Endothelial cell of umbilical vein (primary cell): Measurements from ENCODE around the gene EML6. TPM values are rescaled to one million over a fixed set of nuclear protein-coding genes. Genes with fewer than 3 reads are reported as not detected.

Experiments
- BruUV-seq: library from RNA; stranded (reverse); fragments of 400-500 nt; replicated peaks from 2 replicates; lab custom pipeline; 2021; lab: Mats Ljungman, UMichigan
- CTCF ChIA-PET: fragments of 300-600, 350-600 bp; sonication (Branson Sonifier 250); formaldehyde crosslinking; loops from one replicate; lab custom pipeline; 2021; ENCODE audit warnings: antibody characterized with exemption, inconsistent platforms; lab: Charles Lee
- POLR2A ChIA-PET: fragments of 300-600, 350-600 bp; sonication (Branson Sonifier 250); formaldehyde crosslinking; loops from one replicate; lab custom pipeline; 2021; ENCODE audit warnings: antibody characterized with exemption, inconsistent platforms; lab: Charles Lee
- DNase-seq: peaks from one replicate; pipeline ENCODE4 v3.0.0-alpha.2; 2011; ENCODE audit warnings: low read depth, low spot score
- FAIRE-seq: peaks from 2 replicates; lab custom pipeline; 2011; peaks lifted over from hg19 to GRCh38; lab: Jason Lieb, UNC
- H2AFZ ChIP-seq: 2 replicates; pipeline ENCODE4 v1.6.0; 2012; ENCODE audit warnings: low read depth, low read length, control low read depth, inconsistent platforms
- H3K27ac ChIP-seq: 2 replicates; pipeline ENCODE4 v1.5.1; 2011; ENCODE audit warnings: low read depth, mild to moderate bottlenecking, control low read depth, low read length, moderate library complexity; ENCODE audit not compliant: insufficient read depth
- H3K27me3 ChIP-seq, 2 experiments: 2 replicates each; pipeline versions ENCODE4 v1.6.0 to v1.6.1; 2011; ENCODE audit warnings: low read length in 2 of 2, mixed read lengths in 1 of 2; ENCODE audit not compliant: control insufficient read depth in 2 of 2, insufficient read depth in 2 of 2
- H3K36me3 ChIP-seq, 2 experiments: 2 replicates in 1 of 2; 3 replicates in 1 of 2; pipeline ENCODE4 v1.5.1; 2011; ENCODE audit warnings: low read length in 2 of 2, mild to moderate bottlenecking in 1 of 2, moderate library complexity in 1 of 2; ENCODE audit not compliant: control insufficient read depth in 2 of 2, insufficient read depth in 2 of 2; ENCODE audit errors: extremely low read depth in 1 of 2
- H3K4me1 ChIP-seq: 3 replicates; pipeline ENCODE4 v1.5.1; 2011; ENCODE audit warnings: mild to moderate bottlenecking, low read length; ENCODE audit not compliant: control insufficient read depth, insufficient read depth; ENCODE audit errors: extremely low read depth
- H3K4me2 ChIP-seq: 2 replicates; pipeline ENCODE4 v1.6.1; 2011; ENCODE audit warnings: low read length, control low read depth, mixed read lengths; ENCODE audit not compliant: insufficient read depth
- H3K4me3 ChIP-seq, 3 experiments: fragments of 200-600 bp in 1 of 3; sonication (generic), shearing (Covaris generic) in 1 of 3; replicated peaks in 1 of 3; 2 replicates each; pipeline ENCODE4 v1.5.1; 2011 to 2016; ENCODE audit warnings: control low read depth in 3 of 3, low read length in 3 of 3, mild to moderate bottlenecking in 2 of 3, inconsistent platforms in 1 of 3, low read depth in 1 of 3, moderate library complexity in 1 of 3; ENCODE audit not compliant: insufficient read depth in 1 of 3
- H3K79me2 ChIP-seq: 2 replicates; pipeline ENCODE4 v1.6.0; 2012; ENCODE audit warnings: low read length, inconsistent platforms; ENCODE audit not compliant: control insufficient read depth, insufficient read depth
- H3K9ac ChIP-seq: replicated peaks from 2 replicates; pipeline ENCODE3; 2011; ENCODE audit warnings: low read length, control low read depth; ENCODE audit not compliant: insufficient read depth; ENCODE audit errors: extremely low read depth
- H3K9me1 ChIP-seq: replicated peaks from 3 replicates; pipeline ENCODE4 v1.6.0; 2011; ENCODE audit warnings: mild to moderate bottlenecking, low read length; ENCODE audit not compliant: control insufficient read depth, insufficient read depth; ENCODE audit errors: extremely low read depth
- H3K9me3 ChIP-seq: replicated peaks from 2 replicates; pipeline ENCODE4 v1.5.1; 2012; ENCODE audit warnings: low read length, inconsistent platforms; ENCODE audit not compliant: control insufficient read depth, insufficient read depth
- H4K20me1 ChIP-seq: replicated peaks from 2 replicates; pipeline ENCODE3; 2011; ENCODE audit warnings: mild to moderate bottlenecking, low read length; ENCODE audit not compliant: control insufficient read depth, insufficient read depth; ENCODE audit errors: extremely low read depth
- CTCF ChIP-seq, 2 donors: IDR thresholded peaks; 1 replicate in 1 of 2; 2 replicates in 1 of 2; pipeline ENCODE4 v1.5.1; 2011; ENCODE audit warnings: low read length in 2 of 2, mild to moderate bottlenecking in 2 of 2, moderate library complexity in 2 of 2, control low read depth in 1 of 2, inconsistent platforms in 1 of 2, low read depth in 1 of 2; ENCODE audit not compliant: insufficient read depth in 1 of 2; ENCODE audit errors: extremely low read depth in 1 of 2
- EZH2 ChIP-seq: IDR thresholded peaks from 2 replicates; pipeline ENCODE4 v1.6.1; 2012; ENCODE audit warnings: borderline replicate concordance, low read depth, mild to moderate bottlenecking, moderate library complexity, low read length, inconsistent platforms; ENCODE audit not compliant: severe bottlenecking
- FOS ChIP-seq: IDR thresholded peaks from 2 replicates; pipeline ENCODE4 v1.6.1; 2011; ENCODE audit warnings: mild to moderate bottlenecking, low read length, moderate library complexity, borderline replicate concordance; ENCODE audit not compliant: insufficient read depth
- GATA2 ChIP-seq: IDR thresholded peaks from 2 replicates; pipeline ENCODE4 v1.7.0; 2011; ENCODE audit warnings: low read depth, mild to moderate bottlenecking, moderate library complexity, mixed read lengths, low read length; ENCODE audit not compliant: insufficient read length, insufficient read depth
- JUN ChIP-seq: IDR thresholded peaks from 2 replicates; pipeline ENCODE4 v1.6.1; 2011; ENCODE audit warnings: borderline replicate concordance, low read depth; ENCODE audit not compliant: insufficient read length, insufficient read depth
- MAX ChIP-seq: IDR thresholded peaks from 2 replicates; pipeline ENCODE4 v1.6.1; 2011; ENCODE audit not compliant: insufficient read depth, insufficient read length
- MYC ChIP-seq: IDR thresholded peaks from one replicate; pipeline ENCODE4 v1.6.1; 2011; ENCODE audit warnings: mild to moderate bottlenecking, low read depth, low read length
- POLR2A ChIP-seq: IDR thresholded peaks from 2 replicates; pipeline ENCODE4 v1.6.1; 2012; ENCODE audit warnings: low read depth, mild to moderate bottlenecking, control low read depth, low read length
- POLR2AphosphoS5 ChIP-seq: IDR thresholded peaks from 2 replicates; pipeline ENCODE4 v1.6.1; 2012; ENCODE audit warnings: low read depth, mild to moderate bottlenecking, control low read depth, low read length, moderate library complexity; ENCODE audit not compliant: insufficient read depth
- dilution Hi-C: fragments of 300-500 bp; cut with MboI; formaldehyde crosslinking; loops from one replicate; pipeline ENCODE4 v1.15.0; 2019; ENCODE audit warnings: low sequenced_read_pairs; ENCODE audit not compliant: extremely low pct_ligation_motif_present
- intact Hi-C: fragments of 100-400 bp; cut with micrococcal nuclease; formaldehyde crosslinking; loops from one replicate; pipeline ENCODE4 v1.10.0; 2022
- polyA plus RNA-seq, 4 experiments: library from polyadenylated mRNA; depleted of rRNA in 3 of 4; stranded (reverse) in 3 of 4; unstranded in 1 of 4; fragments of >200 nt; gene quantifications; 2 replicates each; pipeline versions ENCODE4 v1.2.1 to v1.2.3, GENCODE V29; 2011 to 2012; ENCODE audit warnings: missing spikeins in 1 of 4
- total RNA-seq: library from RNA; stranded (reverse); gene quantifications from 2 replicates; pipeline ENCODE4 v1.2.3, GENCODE V29; 2021

Gene EML6
- total and polyA plus RNA-seq, 2 donors (not counting 3 experiments of a cell fraction or from before 2014, with no cell fraction given) = 0.79 to 2.1 TPM

- FAIRE-seq = no peak
- dilution Hi-C loops (no loop called here), intact Hi-C loops (no loop called here)
- H4K20me1 ChIP-seq = no peaks in the 10 kb centered on the region
- H3K4me2 ChIP-seq = no peak overlapping the region
- ChIA-PET CTCF (no interaction called here), POLR2A (no interaction called here)
- TF ChIP-seq JUN = no peak
- no peak for TF ChIP-seq FOS
- TF ChIP-seq MAX = no peak
- TF ChIP-seq CTCF (IDR thresholded peaks at IDR 0.05; ENCODE audit: extremely low read depth in 1 of 2, insufficient read depth in 1 of 2, low read depth in 1 of 2, low read length in 2 of 2) = no peak
- TF ChIP-seq POLR2AphosphoS5 = no peak
- no peak for TF ChIP-seq GATA2
- no peak for TF ChIP-seq EZH2
- no peak for TF ChIP-seq MYC
- no peak for TF ChIP-seq POLR2A
- BruUV-seq = no TSS peak
- peaks cover 21% of the 10 kb centered on the region for H3K4me1 ChIP-seq
- no peak overlapping the region for H3K9ac ChIP-seq
- no peaks in the 10 kb centered on the region for H3K36me3 ChIP-seq
- no peak for DNase-seq
- no peak overlapping the region for H3K4me3 ChIP-seq
- no peak overlapping the region for H2AFZ ChIP-seq
- no peaks in the 10 kb centered on the region for H3K79me2 ChIP-seq
- no peaks in the 10 kb centered on the region for H3K9me1 ChIP-seq
- H3K27ac ChIP-seq = no peak overlapping the region
- no peaks in the 10 kb centered on the region for H3K9me3 ChIP-seq
- no peaks in the 10 kb centered on the region for H3K27me3 ChIP-seq
Measured at GRCh38 chr2:54775710-54776109, 52.2 kb downstream of the EML6 start.
